ENCODE results near the gene CLCN6. TPM values are rescaled to one million over a fixed set of nuclear protein-coding genes. Genes with fewer than 3 reads are reported as not detected.

CLCN6 gene
- total RNA-seq, 1 donor from 2014 or later: 17.6 TPM

DNA sequence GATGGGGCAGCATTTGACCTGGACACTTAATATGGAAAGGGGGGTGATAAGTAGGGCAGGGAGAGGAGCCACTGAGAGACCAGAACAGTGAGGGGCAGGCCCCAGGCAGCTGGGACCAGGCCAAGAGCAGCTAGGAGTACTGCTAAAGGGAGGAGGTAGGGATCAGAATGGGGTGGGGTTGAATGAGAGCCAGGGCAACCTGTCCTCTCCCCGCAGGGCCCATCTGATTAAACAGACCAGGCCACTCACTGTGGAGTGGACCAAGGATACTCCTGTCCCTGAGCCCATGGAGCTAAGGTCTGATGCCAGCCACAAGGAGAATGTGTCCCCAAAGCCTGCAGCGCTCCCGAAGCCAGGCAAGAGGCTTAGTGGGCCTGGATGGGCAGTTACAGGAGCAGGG, 41.9 kb upstream of the CLCN6 start:
- TF ChIP-seq, protein P1, sequence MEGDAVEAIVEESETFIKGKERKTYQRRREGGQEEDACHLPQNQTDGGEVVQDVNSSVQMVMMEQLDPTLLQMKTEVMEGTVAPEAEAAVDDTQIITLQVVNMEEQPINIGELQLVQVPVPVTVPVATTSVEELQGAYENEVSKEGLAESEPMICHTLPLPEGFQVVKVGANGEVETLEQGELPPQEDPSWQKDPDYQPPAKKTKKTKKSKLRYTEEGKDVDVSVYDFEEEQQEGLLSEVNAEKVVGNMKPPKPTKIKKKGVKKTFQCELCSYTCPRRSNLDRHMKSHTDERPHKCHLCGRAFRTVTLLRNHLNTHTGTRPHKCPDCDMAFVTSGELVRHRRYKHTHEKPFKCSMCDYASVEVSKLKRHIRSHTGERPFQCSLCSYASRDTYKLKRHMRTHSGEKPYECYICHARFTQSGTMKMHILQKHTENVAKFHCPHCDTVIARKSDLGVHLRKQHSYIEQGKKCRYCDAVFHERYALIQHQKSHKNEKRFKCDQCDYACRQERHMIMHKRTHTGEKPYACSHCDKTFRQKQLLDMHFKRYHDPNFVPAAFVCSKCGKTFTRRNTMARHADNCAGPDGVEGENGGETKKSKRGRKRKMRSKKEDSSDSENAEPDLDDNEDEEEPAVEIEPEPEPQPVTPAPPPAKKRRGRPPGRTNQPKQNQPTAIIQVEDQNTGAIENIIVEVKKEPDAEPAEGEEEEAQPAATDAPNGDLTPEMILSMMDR (IDR thresholded peaks at IDR 0.05; ENCODE audit: insufficient read depth, low read length, poor library complexity, severe bottlenecking): no peak
- H3K36me3 ChIP-seq (ENCODE audit: control insufficient read depth, insufficient read depth, low read length): no peaks in the 10 kb centered on the region
- H3K4me3 ChIP-seq (ENCODE audit: low read depth, low read length): no peak overlapping the region
- no peak for DNase-seq (ENCODE audit: low read depth)
- H3K27me3 ChIP-seq (ENCODE audit: control insufficient read depth, insufficient read depth, low read length): peaks cover 34% of the 10 kb centered on the region

DNA sequence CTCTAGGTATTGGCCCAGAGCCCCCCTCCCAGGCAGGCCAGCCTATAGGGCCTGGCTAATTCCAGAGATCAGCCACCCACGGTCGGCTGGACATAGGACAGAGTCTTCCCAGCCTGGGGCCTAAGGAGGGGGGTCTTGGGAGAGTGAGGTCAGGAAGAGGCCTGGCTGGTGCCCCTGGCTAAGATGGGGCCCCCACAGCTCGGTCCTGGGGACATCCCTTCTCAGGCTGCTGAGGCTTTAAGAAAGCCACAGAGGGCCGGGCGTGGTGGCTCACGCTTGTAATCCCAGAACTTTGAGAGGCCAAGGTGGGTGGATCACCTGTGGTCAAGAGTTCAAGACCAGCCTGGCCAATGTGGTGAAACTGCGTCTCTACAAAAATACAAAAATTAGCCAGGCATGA, 41.5 kb upstream of the CLCN6 start:
- TF ChIP-seq, protein P1 (IDR thresholded peaks at IDR 0.05; ENCODE audit: insufficient read depth, low read length, poor library complexity, severe bottlenecking): no peak
- no peak for DNase-seq (ENCODE audit: low read depth)
- Histone ChIP-seq H3K36me3 (ENCODE audit: control insufficient read depth, insufficient read depth, low read length) (no peaks in the 10 kb centered on the region), H3K4me3 (ENCODE audit: low read depth, low read length) (no peak overlapping the region), H3K27me3 (ENCODE audit: control insufficient read depth, insufficient read depth, low read length) (peaks cover 34% of the 10 kb centered on the region)

DNA sequence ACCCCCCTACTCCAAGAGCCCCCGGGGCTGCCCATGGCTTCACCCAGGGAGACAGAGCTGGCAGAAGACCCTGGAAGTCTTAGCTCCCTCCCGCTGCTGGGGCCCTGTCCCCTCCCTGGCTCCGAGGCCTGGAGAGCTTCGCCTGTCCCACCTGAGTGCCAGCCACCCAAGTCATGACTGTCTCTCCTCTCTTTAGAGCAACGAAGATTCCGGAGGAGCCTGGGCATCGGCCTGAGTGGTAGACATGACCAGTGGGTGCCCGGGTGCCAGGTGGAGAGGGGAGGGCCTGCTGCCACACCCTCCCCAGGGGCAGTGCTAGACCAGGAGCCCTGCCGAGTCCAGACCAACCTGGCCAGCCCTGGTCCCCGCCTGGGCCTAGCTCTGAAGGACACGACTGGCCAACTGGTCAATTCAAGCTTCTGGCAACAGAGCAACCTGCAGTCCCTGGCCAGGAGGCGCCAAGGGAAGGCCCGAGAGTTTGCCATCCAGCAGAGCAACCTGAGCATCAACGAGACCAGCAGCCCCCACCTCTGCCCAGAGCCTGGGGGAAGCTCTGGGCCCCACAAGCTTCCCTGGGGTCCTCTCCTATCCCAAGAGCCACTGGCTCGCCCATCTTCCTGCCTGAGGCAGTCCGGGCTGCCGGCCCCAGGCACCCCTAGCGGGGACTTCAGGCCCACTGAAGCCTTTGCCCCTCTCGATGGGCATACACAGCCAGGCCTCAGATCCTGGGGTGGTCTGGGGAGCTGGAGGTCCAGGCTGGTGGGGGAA, 40.1 kb upstream of the CLCN6 start:
- Histone ChIP-seq H3K36me3 (ENCODE audit: control insufficient read depth, insufficient read depth, low read length) (no peaks in the 10 kb centered on the region), H3K27me3 (ENCODE audit: control insufficient read depth, insufficient read depth, low read length) (peaks cover 31% of the 10 kb centered on the region), H3K4me3 (ENCODE audit: low read depth, low read length) (no peak overlapping the region)
- DNase-seq (ENCODE audit: low read depth): no peak
- TF ChIP-seq, protein P1 (IDR thresholded peaks at IDR 0.05; ENCODE audit: insufficient read depth, low read length, poor library complexity, severe bottlenecking): no peak

DNA sequence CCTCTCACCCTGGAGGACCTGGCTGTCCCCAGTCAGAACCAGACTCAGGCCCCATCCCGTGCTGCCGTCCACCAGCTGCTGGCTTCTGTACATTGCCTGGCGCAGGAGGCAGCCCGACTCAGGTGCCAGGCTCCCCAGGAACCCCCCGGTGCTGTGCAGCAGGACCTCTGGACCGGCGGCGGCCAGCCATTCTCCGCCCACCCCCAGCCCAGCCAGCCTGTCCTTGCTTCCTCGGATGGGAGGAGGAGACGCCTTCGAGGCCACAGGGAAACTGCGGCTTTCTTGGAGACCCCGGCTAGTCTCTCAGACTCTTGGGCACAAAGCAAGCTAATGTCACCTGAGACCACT, 39.6 kb upstream of the CLCN6 start:
- DNase-seq (ENCODE audit: low read depth): no peak
- TF ChIP-seq, protein P1 (IDR thresholded peaks at IDR 0.05; ENCODE audit: insufficient read depth, low read length, poor library complexity, severe bottlenecking): no peak

DNA sequence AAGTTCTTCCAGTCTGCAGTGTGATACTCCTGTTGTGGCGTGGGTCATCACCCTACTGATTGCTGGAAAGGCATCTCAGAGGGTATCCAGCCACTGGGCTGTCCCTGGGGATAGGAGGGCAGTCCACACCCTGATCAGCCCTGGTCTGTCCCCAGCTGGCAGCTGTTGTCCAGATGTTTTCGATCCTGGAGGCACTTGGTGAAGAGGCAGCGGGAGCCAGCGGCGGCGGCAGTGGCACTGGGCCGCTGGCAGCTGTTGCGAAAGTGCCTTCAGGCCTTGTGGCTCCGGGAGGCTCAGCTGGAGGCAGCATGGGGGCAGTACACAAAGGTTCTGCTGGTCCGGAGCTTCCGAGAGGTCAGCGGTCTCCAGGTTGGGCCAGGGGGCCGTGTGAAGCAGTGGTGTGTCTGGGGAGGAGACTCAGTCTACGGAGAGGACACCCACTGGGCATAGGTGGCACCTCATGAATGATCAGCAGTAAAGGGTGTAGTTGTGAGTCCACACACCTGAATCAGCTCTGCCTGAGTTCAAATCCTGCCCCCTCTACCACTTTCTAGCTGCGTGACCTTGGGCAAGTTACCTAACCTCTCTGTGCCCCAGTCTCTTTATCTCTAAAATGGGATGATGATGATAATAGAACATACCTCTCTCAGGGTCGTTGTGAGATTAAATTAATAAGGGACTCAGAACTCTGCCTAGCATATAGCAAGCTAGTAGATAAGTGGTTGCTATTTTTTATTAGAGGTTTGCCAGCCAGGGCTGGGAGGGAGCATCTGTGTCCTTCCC, 37.9 kb upstream of the CLCN6 start:
- DNase-seq (ENCODE audit: low read depth): no peak
- H3K4me3 ChIP-seq (ENCODE audit: low read depth, low read length): no peak overlapping the region
- no peaks in the 10 kb centered on the region for H3K36me3 ChIP-seq (ENCODE audit: control insufficient read depth, insufficient read depth, low read length)
- H3K27me3 ChIP-seq (ENCODE audit: control insufficient read depth, insufficient read depth, low read length): peaks cover 15% of the 10 kb centered on the region
- TF ChIP-seq, protein P1 (IDR thresholded peaks at IDR 0.05; ENCODE audit: insufficient read depth, low read length, poor library complexity, severe bottlenecking): no peak

More for the DNA sequence above, 39.6 kb upstream of the CLCN6 start:
- Histone ChIP-seq H3K4me3 (ENCODE audit: low read depth, low read length) (no peak overlapping the region), H3K36me3 (ENCODE audit: control insufficient read depth, insufficient read depth, low read length) (no peaks in the 10 kb centered on the region), H3K27me3 (ENCODE audit: control insufficient read depth, insufficient read depth, low read length) (peaks cover 28% of the 10 kb centered on the region)

Data from kidney epithelial cell (primary cell).